GM19455 (cell line): ENCODE data around the gene C16orf92.
A peak's percentile ranks its signal among the peaks of the same experiment; 100 is the strongest.

ENCODE experiments used
- ATAC-seq: cut with Tn5 transposase; IDR thresholded peaks from one replicate; pipeline ENCODE4 v1.9.1; 2021; ENCODE audit not compliant: unreplicated experiment

Gene C16orf92

DNA sequence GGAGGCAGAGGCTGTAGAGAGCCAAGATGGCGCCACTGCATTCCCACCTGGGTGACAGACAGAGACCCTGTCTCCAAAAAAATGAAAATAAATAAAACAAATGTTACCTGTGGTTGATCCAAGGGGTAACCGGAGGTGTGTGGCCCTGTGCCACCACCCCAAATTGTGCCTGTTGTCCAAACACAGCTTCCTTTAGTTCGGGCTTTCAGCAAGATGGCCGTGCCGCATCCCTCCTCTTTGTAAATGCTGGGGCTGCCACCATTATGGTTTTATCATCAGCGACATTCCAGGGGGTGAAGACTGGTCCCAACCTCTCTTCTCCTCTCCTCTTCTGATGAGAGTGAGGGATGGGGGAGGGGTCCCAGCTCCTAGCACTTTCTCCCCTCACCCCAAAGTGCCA lies at the start of gene C16orf92:
Gene C16orf92, plus strand, starts transcription at position 312 of the 400 bp plus-strand sequence. CDS start 143 bp downstream, outside the sequence.
- ATAC-seq, result no peak

DNA sequence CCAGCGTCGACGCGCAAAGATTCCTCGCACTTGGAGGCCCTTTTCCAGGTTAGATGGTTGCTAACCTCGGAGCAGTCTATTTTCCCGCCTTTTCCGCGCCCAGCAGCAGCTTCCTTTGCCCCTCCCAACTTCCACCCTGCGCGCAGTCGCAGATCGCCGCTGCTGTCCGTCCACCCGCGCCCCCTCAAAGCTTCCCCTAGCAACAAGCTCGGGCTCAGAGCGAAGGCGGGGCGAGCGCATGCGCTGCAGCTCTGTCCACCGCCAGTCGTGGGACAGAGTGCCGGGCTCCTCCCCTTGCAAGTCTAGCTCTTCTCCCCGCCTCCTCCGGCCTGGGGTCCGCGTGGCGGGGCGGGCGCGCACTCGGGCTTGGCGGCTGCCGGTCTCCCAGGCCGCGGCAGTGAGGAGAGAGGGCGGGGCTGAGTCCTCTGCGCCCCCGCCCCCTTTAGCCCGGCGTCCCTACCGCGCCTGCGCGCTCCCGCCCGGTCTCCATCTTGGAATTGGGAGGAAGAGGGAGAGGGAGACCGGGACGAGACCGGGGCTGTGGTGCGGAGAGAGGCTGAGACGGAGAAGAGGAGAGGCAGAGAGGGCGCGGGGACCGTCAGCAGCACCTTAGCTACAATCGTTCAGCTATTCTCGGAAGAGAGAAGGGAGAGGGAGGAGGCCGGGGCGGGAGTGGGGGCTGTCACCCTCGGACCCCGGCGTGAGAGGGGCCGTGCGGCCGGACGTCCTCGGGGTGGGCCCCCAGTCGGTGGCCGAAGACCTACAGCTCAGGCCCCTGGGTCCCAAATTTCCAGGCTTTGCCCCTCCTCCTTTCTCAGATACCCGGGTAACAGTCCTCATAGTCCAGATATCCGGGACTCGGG lies 49.4 kb upstream of the C16orf92 start, which contains the start of gene TAOK2:
Gene TAOK2, plus strand, starts transcription at position 485 of the 863 bp plus-strand sequence. CDS start 3,905 bp downstream, outside the sequence.
- peak; percentile 81 for ATAC-seq

DNA sequence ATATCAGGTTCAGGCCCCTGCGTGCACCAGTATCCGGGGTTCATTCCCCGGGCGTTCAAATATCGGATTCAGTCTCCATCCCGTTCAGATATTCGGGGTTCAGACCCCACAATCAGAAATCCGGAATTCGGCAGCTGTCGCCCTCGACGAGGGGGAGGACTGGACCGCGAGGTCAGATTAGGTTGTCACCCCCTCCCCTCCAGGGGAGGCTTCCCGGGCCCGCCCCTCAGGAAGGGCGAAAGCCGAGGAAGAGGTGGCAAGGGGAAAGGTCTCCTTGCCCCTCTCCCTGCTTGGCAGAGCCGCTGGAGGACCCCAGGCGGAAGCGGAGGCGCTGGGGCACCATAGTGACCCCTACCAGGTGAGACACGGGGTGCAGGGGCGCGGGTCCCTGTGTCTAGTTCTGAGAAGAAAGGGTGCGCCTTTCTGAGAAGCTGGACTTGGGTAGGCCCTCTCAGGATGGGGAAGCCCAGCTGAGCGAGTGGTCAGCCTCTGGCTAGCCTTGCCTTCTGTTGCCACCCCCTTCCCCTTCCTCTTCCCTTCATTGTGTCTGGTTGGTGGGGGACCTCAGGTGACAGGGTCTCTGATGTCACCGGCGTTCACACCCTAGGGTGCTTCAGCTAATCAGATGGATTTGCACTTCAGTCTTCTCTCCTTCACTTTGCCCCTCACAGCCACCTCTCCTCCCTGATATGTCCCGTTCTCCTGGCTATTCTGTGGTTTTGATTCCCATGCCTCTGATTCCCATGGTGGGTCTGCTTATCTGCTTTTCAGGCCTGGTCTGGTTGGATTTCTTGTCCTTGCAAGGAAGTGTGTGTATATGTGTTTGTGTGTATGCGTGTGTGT lies 48.5 kb upstream of the C16orf92 start:
- no peak for ATAC-seq

DNA sequence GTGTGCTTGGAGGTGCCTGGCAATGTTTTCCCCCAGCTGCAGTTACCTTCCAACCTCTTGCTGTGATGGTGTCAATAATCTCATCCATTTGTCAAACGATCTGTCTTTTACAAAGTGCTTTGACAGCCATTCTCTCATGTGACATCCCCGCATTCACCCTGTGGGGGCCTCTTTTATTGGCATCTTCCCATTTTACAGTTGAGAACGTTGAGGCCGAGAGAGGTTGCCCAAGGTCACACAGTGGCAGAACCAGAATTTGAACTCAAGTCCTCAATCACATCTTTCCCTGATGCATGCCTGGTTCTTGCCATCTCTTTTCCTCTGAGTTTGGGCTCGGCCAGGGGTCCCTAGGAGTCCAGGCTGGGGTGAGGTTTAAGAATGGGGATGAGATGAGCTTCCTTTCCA lies 47.9 kb upstream of the C16orf92 start:
- no peak for ATAC-seq

GRCh38 chr16:29975811-29976511 lies 47.0 kb upstream of the C16orf92 start:
- no peak for ATAC-seq

GRCh38 chr16:29977063-29977825 lies 45.8 kb upstream of the C16orf92 start:
- ATAC-seq, result no peak

DNA sequence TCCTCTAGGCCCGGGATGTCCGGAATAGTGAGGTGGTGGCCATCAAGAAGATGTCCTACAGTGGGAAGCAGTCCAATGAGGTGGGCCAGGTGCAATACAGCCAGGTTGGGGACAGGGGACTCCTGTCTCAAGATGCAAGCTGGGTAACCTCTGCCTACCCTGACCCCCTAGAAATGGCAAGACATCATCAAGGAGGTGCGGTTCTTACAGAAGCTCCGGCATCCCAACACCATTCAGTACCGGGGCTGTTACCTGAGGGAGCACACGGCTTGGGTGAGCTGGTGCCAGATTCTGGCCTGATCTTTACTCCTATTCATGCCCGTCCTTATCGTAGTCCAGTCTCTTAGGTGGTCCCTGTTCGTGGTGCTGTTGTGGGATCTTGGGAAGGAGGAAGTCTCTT lies 44.9 kb upstream of the C16orf92 start:
- no peak for ATAC-seq

DNA sequence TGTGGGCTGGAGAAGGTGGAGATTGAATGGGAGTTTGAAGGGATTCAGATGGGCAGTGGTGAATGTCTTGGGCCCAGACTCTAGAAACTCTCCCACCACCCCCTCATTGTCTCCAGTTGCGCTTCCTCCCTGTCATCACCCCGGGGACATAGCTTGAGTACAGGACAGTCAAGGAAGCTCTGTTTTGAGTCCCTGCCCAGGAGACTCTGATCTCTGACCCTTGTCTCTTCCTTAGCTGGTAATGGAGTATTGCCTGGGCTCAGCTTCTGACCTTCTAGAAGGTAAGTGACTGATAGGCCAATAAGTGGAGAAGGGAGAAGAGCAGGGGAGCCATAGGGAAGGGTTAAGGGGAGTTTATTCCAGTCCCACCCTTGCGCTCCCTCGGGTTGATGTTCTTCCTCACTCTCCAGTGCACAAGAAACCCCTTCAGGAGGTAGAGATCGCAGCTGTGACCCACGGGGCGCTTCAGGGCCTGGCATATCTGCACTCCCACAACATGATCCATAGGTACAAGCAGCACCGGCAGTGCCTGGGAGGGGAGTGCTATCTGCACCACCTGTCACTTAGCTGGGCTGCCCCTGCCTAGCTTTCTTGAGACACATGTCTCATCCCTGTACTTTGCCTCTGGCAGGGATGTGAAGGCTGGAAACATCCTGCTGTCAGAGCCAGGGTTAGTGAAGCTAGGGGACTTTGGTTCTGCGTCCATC lies 44.3 kb upstream of the C16orf92 start:
- no peak for ATAC-seq

DNA sequence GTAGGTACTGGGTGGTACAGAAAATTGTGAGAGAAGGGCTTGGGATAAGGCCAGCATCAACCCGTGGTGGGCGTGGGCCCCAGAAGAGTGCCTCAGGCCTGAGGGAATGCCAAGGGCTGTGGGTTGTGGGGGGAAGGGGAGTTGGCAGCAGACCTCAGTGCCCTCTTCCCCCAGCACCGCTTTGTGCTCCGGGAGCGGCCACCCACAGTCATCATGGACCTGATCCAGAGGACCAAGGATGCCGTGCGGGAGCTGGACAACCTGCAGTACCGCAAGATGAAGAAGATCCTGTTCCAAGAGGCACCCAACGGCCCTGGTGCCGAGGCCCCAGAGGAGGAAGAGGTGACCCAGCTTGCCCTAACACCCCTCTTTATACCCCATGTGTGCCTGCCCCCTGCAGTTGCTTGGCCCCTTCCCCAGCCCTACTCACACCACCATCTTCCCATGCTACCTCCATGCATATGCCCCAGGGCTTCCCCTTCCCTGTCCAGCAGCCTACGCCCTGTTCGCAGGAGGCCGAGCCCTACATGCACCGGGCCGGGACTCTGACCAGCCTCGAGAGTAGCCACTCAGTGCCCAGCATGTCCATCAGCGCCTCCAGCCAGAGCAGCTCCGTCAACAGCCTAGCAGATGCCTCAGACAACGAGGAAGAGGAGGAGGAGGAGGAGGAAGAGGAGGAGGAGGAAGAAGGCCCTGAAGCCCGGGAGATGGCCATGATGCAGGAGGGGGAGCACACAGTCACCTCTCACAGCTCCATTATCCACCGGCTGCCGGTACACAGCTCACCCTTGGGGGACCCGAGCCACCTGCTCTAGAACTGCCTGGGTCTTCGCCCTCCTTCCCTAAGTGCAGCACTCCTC lies 40.2 kb upstream of the C16orf92 start:
- ATAC-seq, result no peak

GRCh38 chr16:29983420-29984136 lies 39.4 kb upstream of the C16orf92 start:
- ATAC-seq, result no peak

DNA sequence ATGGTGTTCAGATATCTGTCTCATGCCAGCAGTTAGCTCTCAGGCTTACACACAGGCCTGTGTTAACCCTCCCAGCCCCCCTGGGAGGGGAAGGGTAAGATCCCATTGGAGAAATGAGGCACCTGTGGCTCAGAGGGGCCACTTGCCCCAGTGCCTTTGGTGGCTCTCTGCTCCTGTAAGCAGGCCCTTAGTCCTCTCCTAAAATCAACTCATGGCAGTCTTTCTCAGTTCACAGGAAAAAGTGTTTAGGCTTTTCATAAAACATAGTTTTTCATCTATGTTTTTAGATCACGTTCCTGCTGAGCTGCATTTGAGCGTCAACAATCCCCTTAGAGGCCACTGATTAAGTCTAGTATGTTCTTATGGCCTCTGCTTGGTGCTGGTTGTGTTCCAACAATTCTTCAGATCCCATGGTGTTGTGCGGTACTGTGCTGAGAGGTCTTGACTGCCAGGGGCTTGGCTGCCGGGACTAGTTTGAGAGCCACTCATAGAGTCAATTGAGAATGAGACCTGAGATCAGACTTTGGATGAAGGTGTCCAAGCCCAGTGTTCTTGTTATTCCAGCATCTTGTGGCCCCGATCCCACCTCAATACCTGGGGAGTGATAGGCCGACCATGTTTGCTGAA lies 38.7 kb upstream of the C16orf92 start:
- no peak for ATAC-seq

DNA sequence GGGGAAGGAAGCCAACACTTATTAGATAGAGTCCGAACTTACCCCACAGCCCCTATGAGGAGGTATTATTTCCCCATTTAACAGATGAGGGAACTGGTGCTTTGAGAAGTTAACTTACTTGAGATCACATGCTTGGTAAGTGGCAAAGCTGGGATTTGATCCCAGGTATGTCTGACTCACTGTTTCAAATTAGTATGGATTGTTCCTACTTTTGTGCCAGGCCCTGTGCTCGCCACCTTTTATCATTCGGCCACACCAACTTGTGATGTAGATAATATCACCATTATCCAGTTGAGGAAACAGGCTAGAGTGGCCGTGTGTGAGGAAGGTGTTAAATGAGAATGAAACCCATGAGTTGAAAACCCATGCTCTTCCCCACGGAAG lies 38.2 kb upstream of the C16orf92 start:
- no peak for ATAC-seq

GRCh38 chr16:29985271-29985811 lies 37.7 kb upstream of the C16orf92 start:
- no peak for ATAC-seq

DNA sequence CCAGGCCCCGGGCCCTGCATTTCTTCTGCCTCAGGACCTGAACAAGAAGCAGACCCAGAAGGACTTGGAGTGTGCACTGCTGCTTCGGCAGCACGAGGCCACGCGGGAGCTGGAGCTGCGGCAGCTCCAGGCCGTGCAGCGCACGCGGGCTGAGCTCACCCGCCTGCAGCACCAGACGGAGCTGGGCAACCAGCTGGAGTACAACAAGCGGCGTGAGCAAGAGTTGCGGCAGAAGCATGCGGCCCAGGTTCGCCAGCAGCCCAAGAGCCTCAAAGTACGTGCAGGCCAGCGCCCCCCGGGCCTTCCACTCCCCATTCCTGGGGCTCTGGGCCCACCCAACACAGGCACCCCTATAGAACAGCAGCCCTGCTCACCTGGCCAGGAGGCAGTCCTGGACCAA lies 36.8 kb upstream of the C16orf92 start:
- ATAC-seq, result no peak

DNA sequence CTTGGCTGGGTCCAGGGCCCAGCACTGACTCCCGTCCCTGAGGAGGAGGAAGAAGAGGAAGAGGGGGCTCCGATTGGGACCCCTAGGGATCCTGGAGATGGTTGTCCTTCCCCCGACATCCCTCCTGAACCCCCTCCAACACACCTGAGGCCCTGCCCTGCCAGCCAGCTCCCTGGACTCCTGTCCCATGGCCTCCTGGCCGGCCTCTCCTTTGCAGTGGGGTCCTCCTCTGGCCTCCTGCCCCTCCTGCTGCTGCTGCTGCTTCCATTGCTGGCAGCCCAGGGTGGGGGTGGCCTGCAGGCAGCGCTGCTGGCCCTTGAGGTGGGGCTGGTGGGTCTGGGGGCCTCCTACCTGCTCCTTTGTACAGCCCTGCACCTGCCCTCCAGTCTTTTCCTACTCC lies 36.1 kb upstream of the C16orf92 start:
- ATAC-seq, result no peak

DNA sequence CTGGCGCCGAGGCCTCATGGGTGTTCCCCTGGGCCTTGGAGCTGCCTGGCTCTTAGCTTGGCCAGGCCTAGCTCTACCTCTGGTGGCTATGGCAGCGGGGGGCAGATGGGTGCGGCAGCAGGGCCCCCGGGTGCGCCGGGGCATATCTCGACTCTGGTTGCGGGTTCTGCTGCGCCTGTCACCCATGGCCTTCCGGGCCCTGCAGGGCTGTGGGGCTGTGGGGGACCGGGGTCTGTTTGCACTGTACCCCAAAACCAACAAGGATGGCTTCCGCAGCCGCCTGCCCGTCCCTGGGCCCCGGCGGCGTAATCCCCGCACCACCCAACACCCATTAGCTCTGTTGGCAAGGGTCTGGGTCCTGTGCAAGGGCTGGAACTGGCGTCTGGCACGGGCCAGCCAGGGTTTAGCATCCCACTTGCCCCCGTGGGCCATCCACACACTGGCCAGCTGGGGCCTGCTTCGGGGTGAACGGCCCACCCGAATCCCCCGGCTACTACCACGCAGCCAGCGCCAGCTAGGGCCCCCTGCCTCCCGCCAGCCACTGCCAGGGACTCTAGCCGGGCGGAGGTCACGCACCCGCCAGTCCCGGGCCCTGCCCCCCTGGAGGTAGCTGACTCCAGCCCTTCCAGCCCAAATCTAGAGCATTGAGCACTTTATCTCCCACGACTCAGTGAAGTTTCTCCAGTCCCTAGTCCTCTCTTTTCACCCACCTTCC lies 35.5 kb upstream of the C16orf92 start:
- ATAC-seq, result no peak
